ENCODE measurements around the gene FBXO41. TPM values are rescaled to one million over a fixed set of nuclear protein-coding genes. Genes with fewer than 3 reads are reported as not detected.

Gene FBXO41
- total and polyA plus RNA-seq, 9 of the 15 experiments (the other 6 are each of a cell fraction or from before 2014, with no cell fraction given) = 0.21 to 8.2 (median 3.5) TPM

DNA sequence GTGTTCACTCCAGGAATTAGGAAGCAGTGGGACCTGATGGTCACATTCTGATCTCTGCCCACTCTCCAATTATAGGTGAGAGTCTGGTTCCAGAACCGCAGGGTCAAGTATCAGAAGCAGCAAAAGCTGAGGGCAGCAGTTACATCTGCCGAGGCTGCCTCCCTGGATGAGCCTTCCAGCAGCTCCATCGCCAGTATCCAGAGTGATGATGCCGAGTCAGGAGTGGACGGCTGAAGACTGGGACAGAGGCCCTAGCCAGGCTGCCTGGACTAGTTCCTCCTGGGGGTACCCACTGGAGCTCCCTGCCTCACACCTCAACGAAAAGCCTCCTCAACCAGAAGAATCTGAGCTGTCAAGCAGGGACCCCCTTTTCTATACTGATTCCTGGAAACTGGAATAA is 73.6 kb downstream of the FBXO41 start:
- no peak overlapping the region for H3K4me2 ChIP-seq (ENCODE audit: insufficient read depth, low read length)
- CTCF ChIA-PET (ENCODE audit: low intra/inter-chr PET ratio) = no interaction called here
- 61% methylated on average over 6 of the region's 6 CpGs for WGBS (ENCODE audit: insufficient coverage, low coverage, missing lambda C conversion rate)
- H3K4me1 ChIP-seq (replicated peaks in 1 of 2; ENCODE audit: control insufficient read depth in 2 of 2, insufficient read depth in 2 of 2, low read length in 2 of 2) = peaks cover 15 to 23% of the 10 kb centered on the region in 2 experiments; a peak in 4 of 5 replicates
- H3K27me3 ChIP-seq (ENCODE audit: control insufficient read depth in 2 of 2, insufficient read depth in 2 of 2, low read length in 2 of 2) = peaks cover 0 to 6% of the 10 kb centered on the region in 2 experiments; a peak in 2 of 5 replicates
- no peaks in the 10 kb centered on the region for H3K9me3 ChIP-seq (replicated peaks; ENCODE audit: control insufficient read depth, insufficient read depth, low read depth, low read length)
- DNase-seq (ENCODE audit: extremely low read depth in 1 of 4, low spot score in 3 of 4) = no peak
- POLR2A ChIA-PET = interaction anchor here (0.6 kb wide), 1 partner anchor 139 kb away, joined by 3 read pairs; the partner anchor contains the start of gene SFXN5
- H4K20me1 ChIP-seq (replicated peaks; ENCODE audit: control insufficient read depth, insufficient read depth, low read length) = no peaks in the 10 kb centered on the region
- H3K9me1 ChIP-seq (ENCODE audit: control insufficient read depth, insufficient read depth, low read length) = no peaks in the 10 kb centered on the region
- peak overlapping the region in 1 of 2 experiments; percentile 33; a peak in 1 of 4 replicates for H3K9ac ChIP-seq (ENCODE audit: insufficient read depth in 1 of 2, low read depth in 2 of 2, low read length in 2 of 2)
- no TSS peak for BruUV-seq (replicated peaks)
- H3K4me3 ChIP-seq = no peak overlapping the region
- intact Hi-C loops (cut with micrococcal nuclease) (no loop called here), in situ Hi-C loops (cut with MboI) (no loop called here)
- no peak for FAIRE-seq
- no peak for ATAC-seq
- H2AFZ ChIP-seq (ENCODE audit: low read depth, low read length) = 0 out of 2 replicates have a peak overlapping the region, but pooled peaks have one; percentile 75
- TF ChIP-seq, protein P1, sequence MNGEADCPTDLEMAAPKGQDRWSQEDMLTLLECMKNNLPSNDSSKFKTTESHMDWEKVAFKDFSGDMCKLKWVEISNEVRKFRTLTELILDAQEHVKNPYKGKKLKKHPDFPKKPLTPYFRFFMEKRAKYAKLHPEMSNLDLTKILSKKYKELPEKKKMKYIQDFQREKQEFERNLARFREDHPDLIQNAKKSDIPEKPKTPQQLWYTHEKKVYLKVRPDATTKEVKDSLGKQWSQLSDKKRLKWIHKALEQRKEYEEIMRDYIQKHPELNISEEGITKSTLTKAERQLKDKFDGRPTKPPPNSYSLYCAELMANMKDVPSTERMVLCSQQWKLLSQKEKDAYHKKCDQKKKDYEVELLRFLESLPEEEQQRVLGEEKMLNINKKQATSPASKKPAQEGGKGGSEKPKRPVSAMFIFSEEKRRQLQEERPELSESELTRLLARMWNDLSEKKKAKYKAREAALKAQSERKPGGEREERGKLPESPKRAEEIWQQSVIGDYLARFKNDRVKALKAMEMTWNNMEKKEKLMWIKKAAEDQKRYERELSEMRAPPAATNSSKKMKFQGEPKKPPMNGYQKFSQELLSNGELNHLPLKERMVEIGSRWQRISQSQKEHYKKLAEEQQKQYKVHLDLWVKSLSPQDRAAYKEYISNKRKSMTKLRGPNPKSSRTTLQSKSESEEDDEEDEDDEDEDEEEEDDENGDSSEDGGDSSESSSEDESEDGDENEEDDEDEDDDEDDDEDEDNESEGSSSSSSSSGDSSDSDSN (IDR thresholded peaks at IDR 0.05; ENCODE audit: borderline replicate concordance in 1 of 2, low read depth in 2 of 2, low read length in 2 of 2) = no peak
- TF ChIP-seq, protein P2, sequence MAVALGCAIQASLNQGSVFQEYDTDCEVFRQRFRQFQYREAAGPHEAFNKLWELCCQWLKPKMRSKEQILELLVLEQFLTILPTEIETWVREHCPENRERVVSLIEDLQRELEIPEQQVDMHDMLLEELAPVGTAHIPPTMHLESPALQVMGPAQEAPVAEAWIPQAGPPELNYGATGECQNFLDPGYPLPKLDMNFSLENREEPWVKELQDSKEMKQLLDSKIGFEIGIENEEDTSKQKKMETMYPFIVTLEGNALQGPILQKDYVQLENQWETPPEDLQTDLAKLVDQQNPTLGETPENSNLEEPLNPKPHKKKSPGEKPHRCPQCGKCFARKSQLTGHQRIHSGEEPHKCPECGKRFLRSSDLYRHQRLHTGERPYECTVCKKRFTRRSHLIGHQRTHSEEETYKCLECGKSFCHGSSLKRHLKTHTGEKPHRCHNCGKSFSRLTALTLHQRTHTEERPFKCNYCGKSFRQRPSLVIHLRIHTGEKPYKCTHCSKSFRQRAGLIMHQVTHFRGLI (CRISPR knock-in tag; IDR thresholded peaks at IDR 0.05) = no peak
- TF ChIP-seq MIER1 (IDR thresholded peaks at IDR 0.05; ENCODE audit: low read depth) (no peak), MYNN (IDR thresholded peaks at IDR 0.05) (no peak), MYNN (CRISPR knock-in tag; IDR thresholded peaks at IDR 0.05) (no peak), NR1H2 (CRISPR knock-in tag; IDR thresholded peaks at IDR 0.05) (no peak), POLR3G (IDR thresholded peaks at IDR 0.05; ENCODE audit: extremely low read depth, insufficient read length, insufficient replicate concordance) (no peak), ZNF445 (CRISPR knock-in tag; IDR thresholded peaks at IDR 0.05; ENCODE audit: low read depth) (no peak), TCFL5 (CRISPR knock-in tag; conservative IDR thresholded peaks at IDR 0.05) (no peak)
- TF ChIP-seq, protein P3, sequence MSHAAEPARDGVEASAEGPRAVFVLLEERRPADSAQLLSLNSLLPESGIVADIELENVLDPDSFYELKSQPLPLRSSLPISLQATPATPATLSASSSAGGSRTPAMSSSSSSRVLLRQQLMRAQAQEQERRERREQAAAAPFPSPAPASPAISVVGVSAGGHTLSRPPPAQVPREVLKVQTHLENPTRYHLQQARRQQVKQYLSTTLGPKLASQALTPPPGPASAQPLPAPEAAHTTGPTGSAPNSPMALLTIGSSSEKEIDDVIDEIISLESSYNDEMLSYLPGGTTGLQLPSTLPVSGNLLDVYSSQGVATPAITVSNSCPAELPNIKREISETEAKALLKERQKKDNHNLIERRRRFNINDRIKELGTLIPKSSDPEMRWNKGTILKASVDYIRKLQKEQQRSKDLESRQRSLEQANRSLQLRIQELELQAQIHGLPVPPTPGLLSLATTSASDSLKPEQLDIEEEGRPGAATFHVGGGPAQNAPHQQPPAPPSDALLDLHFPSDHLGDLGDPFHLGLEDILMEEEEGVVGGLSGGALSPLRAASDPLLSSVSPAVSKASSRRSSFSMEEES (CRISPR knock-in tag; IDR thresholded peaks at IDR 0.05) = no peak
- H3K27ac ChIP-seq (ENCODE audit: extremely low read depth, low read depth, low read length) = no peak overlapping the region
- H3K79me2 ChIP-seq (ENCODE audit: control insufficient read depth, insufficient read depth, low read length) = peaks cover 16% of the 10 kb centered on the region
- H3K36me3 ChIP-seq (ENCODE audit: control insufficient read depth, insufficient read depth, low read length) = no peaks in the 10 kb centered on the region
